Left renal pelvis (tissue), 4 donors: Measurements from ENCODE around the gene GABRB2. TPM values are rescaled to one million over a fixed set of nuclear protein-coding genes. Genes with fewer than 3 reads are reported as not detected.

ENCODE experiments used
- DNase-seq, 4 donors: peaks; one replicate each; pipeline ENCODE4 v3.0.0-alpha.2; 2013; ENCODE audit warnings: low read depth in 4 of 4, low spot score in 3 of 4
- polyA plus RNA-seq, 4 donors: library from polyadenylated mRNA; unstranded; fragments of 120-200 nt; gene quantifications; one replicate each; pipeline ENCODE4 v1.2.1, GENCODE V29; 2013; ENCODE audit not compliant: insufficient read length in 4 of 4

Gene GABRB2
- polyA plus RNA-seq, 4 donors = 0.60 to 2.6 (median 1.7) TPM

GRCh38 chr5:161391724-161392123 is 154.8 kb downstream of the GABRB2 start:
- no peak for DNase-seq

DNA sequence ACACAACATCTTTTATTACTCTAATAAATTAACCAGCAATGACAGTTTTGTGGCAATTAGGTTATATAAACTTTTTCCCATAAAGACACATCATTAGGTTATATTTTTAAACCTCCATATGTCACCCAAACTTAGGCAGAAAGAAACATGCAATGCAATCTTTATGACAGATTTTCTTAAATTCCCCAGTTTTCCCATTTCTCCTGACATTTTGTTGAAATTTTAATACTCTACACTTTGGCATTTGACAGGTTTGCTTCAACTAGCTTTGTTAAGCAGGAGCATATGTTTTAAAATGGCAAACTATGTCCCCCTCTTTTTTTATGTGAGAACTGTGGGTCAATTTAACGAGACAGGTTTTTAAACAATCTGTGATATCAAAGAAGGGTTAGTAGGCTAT is 155.5 kb downstream of the GABRB2 start:
- DNase-seq = no peak

- no peak for DNase-seq
Observed at GRCh38 chr5:161387121-161387520, 159.4 kb downstream of the GABRB2 start.

DNA sequence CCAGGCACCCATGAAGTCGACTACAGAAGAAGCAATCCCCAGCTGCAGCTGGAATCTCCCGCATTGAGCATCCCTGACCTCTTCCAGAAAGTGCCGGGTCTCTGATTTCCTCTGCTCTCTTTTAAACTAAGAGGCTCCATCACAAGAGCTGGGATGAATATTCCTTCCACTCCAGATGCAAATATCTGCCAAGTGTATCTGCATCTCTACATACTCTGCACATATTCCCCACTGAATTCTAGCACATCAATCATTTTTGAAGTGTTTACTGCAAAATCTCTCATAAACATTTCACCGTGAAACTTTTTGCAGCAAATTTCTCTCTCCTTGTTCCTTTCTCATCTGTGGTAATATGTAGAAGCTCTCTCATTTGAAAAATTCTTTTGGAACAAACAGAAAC is 161.5 kb downstream of the GABRB2 start:
- DNase-seq = no peak

DNA sequence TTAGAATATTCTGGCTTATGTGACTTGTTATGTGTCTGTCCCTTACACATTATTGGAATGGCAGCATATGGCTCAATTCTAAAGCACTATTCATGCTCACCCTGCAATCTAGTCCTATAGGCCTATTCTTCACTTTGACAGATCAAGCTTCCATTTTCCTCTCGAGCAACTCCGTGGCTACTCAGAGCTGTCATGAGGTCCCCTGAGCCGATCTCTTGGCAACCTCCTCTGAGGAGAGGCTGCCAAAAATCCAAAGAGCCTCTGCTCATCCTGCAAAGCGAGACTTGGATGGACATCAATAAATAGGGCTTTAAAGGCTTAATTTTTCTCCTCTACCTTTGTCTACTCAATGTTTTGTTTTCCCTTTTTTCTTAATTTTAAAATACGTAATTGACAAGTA is 163.8 kb downstream of the GABRB2 start:
- no peak for DNase-seq

- no peak for DNase-seq
Observed at GRCh38 chr5:161380486-161380885, 166.0 kb downstream of the GABRB2 start.

GRCh38 chr5:161378701-161379100 is 167.8 kb downstream of the GABRB2 start:
- DNase-seq = no peak

GRCh38 chr5:161376034-161376433 is 170.5 kb downstream of the GABRB2 start:
- DNase-seq = no peak

DNA sequence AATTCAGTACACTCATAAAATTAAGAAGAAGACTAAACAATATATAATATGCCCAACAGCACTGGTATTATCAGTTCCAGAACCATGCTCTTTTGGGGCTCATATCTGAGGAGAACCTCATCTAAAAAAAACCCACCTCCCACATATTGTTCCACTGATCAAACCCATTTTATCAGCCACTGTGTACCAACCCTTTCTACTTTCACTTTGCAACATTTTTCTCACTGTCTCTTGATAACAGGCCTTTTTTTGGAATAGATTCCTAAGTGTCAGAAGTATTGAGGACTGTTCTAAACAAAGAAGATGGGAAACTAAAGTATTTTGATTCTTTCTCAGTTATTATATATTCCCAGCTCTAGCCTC is 173.2 kb downstream of the GABRB2 start:
- DNase-seq = no peak

DNA sequence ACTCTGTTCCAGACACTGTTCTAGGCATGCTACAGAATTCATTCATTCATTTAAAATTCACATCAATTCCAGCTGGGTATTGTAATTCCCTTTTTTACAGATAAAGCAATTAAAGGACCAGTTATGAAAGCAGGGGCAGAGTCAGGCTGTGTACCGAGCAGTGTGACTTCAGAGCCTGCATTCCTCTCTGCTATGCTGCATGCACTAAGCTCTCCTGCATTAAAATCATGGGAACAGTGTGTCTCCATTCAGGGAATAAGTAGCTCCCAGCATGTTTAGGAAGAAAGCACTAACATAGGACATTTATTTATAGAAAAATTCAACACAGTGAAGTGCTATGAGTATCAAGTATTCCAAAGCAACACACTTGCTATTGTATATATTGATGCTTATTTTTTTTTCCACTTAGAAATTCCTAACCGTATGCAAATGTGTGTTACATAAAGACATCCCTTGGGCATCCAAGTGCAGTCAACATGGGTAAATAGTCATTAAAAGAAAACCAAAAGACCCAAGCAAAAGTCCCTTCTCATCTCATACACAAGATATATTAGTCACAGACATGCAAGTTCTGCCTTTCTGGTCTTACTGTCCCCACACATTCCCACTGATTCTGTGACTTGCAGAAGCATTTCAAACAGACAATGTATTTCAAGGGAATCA is 173.7 kb downstream of the GABRB2 start:
- no peak for DNase-seq

GRCh38 chr5:161369022-161369421 is 177.5 kb downstream of the GABRB2 start:
- DNase-seq = no peak

- DNase-seq = no peak
Observed at GRCh38 chr5:161358446-161358845, 188.1 kb downstream of the GABRB2 start.

DNA sequence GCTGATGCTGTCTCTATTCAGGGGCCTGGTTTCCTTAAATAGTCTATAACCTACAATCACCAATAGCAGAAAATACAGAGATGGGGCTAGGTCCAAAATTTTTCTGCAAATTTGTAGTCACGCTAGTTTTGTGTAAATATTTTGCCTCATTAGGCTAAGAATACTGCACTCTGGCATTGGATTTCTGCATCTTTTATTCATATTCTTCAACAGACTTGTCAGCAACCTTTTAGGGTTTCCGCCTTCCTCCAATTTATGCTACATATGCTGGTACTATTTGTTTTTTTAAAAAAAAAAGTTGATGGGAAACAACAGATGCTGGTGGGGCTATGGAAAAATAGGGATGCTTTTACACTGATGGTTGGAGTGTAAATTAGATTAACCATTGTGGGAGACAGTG is 202.3 kb downstream of the GABRB2 start:
- DNase-seq = no peak

DNA sequence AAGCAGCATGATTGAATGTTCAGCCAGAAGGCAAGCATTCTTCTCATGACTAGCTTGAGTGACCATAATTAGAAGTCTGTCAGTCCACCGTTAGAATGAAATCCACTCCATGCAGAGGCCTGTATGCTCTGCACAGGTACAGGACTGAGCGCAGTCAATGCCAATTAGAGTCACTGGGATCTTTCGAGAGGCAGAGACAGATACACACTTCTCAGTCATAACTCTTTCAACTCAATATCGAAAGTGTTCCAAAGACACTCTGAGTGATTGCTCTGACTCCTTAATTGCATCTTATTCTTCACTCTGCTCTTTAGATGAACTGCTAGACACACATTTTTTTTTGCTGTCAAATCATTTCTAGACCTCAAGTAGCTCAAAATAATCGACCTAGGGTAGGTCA is 203.6 kb downstream of the GABRB2 start:
- no peak for DNase-seq

GRCh38 chr5:161340012-161340411 is 206.5 kb downstream of the GABRB2 start:
- no peak for DNase-seq

DNA sequence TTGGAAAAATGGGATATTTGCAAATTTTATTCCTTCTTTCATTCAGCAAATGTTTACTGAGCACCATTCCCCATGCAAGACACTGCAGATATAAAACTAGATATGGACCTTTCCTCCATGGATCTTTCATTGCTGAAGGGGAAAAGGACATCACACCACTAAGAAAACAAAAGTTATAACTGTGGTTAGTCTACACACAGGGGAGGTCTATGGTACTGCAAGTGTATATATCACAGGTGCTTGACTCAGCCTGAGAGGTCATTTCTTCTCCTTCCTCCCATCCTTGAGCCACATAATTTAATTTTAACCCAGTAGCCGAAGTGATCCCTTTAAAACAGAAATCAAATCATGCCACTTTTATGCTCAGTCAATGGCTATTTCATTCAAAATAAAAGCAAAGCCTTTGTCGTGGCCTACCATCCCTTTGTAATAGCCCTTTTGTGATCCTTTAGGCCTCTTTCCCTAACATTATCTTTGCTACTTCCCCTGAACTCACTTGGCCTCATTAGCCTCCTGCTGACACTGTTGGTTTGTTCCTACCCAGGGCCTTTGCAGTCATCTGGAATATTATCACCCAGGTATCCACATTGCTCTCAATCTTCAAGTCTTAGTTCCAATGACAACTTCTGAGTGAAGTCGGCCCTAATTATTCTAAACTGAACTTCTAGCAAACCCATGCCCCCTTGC is 213.2 kb downstream of the GABRB2 start:
- no peak for DNase-seq

DNA sequence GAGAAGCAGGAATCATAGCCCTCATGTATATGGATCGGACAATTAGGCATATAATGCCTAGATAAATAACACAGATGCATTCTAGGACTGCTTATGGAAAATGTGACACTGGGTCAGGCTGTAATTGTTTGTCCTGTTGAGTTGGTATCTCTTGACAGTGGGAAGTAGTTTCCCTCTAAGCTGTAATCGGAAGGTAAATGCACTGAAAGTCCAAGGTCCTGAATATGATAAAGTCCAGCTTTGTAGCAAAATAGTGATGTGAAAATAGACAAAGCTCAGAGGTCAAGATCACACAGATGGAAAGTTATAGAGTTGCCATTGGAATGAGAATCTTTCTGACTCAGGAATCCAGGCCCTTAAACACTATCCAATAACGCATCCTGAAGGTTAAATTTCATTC is 214.2 kb downstream of the GABRB2 start:
- no peak for DNase-seq

- no peak for DNase-seq
Observed at GRCh38 chr5:161314033-161314432, 232.5 kb downstream of the GABRB2 start.

- no peak for DNase-seq
Observed at GRCh38 chr5:161312882-161313281, 233.6 kb downstream of the GABRB2 start.

- no peak for DNase-seq
Observed at GRCh38 chr5:161311965-161312364, 234.6 kb downstream of the GABRB2 start.

GRCh38 chr5:161311146-161311708 is 235.3 kb downstream of the GABRB2 start:
- DNase-seq = no peak

DNA sequence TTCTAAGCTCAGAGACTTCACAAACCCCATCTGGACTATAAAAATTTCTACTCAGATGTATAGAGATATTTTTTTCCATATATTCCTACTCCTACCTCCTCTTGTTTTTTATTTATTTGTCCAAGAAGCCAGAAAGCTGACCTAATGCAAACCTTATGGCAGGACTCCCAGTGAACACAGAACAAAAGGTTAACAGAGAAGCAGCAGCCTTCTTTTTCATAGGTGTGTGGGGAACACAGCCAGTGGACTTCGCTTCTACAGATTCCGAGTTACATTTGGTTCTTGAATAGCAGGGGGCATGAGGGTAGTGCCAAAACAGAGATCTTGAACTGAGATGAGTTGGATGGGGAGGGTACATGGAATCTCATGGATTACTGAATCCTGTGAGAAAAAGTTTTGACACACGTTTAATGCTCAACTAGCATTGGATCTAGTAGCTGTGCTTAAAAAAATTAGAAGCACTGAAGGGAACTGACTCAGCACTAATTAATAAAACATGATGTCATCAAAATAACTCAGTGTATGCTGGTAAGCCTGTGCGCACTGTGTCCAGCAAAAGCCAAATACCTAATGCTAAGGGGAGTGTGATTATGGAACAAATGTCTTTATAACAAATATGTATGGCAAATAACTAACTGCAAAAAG is 240.1 kb downstream of the GABRB2 start:
- DNase-seq = no peak
